ENCODE measurements around the gene RPS6KA3.

DNA sequence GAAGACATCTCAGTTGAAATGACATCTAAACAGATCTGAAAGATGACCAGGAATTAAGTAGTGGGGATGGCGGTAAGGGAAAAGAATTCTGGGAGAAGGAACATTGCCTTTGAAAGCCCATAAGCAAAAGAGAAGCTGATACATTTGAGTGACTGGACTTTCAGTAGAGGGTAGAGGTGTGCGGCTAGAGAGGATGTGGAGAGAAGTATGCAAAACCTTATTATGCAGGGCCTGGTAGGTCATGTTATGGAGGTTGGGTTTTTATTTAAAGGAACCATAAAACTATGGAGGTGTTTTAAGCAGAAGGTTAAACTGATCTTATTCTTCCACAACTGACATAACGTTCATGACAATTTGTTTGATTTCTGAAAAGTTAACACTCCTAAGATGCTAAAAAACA, 36.3 kb downstream of the RPS6KA3 start:
- no peak for TF ChIP-seq CTCF (IDR thresholded peaks at IDR 0.05)
- no peak for TF ChIP-seq POLR2A (IDR thresholded peaks at IDR 0.05)
- no peak for TF ChIP-seq POLR2AphosphoS5 (IDR thresholded peaks at IDR 0.05)
- no peak for TF ChIP-seq EP300 (IDR thresholded peaks at IDR 0.05)
